ENCODE results near the gene FAM83C.

DNA sequence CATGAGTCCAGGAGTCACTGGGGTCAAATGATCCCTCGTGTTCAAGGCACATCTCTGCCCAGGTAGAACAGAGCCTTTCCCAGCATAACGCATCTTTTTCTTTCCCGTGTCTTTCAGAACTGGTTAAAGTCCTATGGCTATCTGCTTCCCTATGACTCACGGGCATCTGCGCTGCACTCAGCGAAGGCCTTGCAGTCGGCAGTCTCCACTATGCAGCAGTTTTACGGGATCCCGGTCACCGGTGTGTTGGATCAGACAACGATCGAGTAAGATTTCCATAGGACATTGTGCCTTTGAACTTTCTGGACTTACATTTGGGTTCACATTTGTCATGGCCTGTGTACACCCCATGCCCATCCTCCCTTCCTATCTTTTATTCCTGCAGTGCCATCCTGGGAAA, 45.5 kb downstream of the FAM83C start:
- TF ChIP-seq EZH2phosphoT487 (IDR thresholded peaks at IDR 0.05; ENCODE audit: low read depth) (no peak), CTCF (IDR thresholded peaks at IDR 0.05; ENCODE audit: low read depth, low read length) (no peak)

All from OCI-LY3 (cell line).